Measurements from ENCODE around the gene CDKN1B. TPM values are rescaled to one million over a fixed set of nuclear protein-coding genes. Genes with fewer than 3 reads are reported as not detected.

The CDKN1B gene
- total and polyA plus RNA-seq, 2 of the 4 experiments (the other 2 are of a cell fraction): 13.9 to 17.4 TPM

DNA sequence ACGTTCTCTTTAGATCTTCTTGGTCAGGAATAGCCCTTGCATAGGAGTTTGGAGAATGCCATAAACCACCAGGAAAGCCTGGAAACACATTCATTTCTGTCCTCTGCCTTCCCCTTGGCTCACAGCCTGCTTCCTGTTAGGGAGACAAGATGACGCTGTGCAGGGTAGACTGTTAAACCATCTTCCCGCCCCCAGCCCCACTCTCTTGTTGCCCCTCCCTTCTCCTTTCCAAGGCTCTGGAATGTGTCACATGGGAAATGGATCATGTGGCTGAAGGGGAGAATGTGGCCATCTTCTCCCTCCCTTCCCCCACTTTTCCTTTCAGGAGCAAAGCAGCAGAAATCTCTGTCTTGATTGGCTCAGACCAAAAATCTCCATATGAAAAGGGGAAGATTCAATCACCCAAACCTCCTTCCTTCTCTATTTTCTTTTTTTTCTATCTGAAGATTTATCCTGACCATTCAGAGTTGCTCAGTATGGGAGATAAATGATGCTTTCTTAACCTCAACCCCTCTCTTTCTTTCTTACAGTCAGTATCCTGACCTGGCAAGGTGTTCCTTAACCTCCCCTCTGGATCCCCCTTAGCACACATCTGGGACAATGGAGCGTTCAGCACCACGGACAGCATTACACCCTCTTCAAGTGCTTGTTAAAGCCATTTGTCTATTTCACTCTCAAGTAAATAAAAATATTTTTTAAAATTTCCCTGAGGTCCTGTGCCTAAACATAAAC lies 32.6 kb upstream of the CDKN1B start:
- H2BK120ac ChIP-seq (ENCODE audit: low read depth, low read length): no peak overlapping the region
- H3K79me1 ChIP-seq (ENCODE audit: low read depth in 1 of 2, low read length in 2 of 2): no peaks in the 10 kb centered on the region
- no peak overlapping the region for H2AFZ ChIP-seq (replicated peaks; ENCODE audit: low read length, poor library complexity)
- H3K36me3 ChIP-seq (ENCODE audit: control insufficient read depth, insufficient read depth, low read length): no peaks in the 10 kb centered on the region
- no TSS peak for BruUV-seq (replicated peaks)
- dilution Hi-C loops (cut with HindIII; ENCODE audit: low sequenced_read_pairs, unreplicated experiment) (no loop called here), intact Hi-C loops (cut with micrococcal nuclease) (no loop called here), in situ Hi-C loops (cut with MboI; ENCODE audit: low sequenced_read_pairs) (no loop called here)
- H2BK5ac ChIP-seq (ENCODE audit: low read depth, low read length, poor library complexity, severe bottlenecking): no peak overlapping the region
- ATAC-seq (ENCODE audit: low read depth) (peak; percentile 64), DNase-seq (peak; percentile 53)
- CTCF ChIA-PET: no interaction called here
- H3K9me3 ChIP-seq (ENCODE audit: control insufficient read depth, insufficient read depth, low read length): no peaks in the 10 kb centered on the region
- H3K56ac ChIP-seq (ENCODE audit: extremely low read depth, insufficient read depth, low read length): no peak overlapping the region
- POLR2A ChIA-PET (ENCODE audit: unreplicated experiment): no interaction called here
- H3K4ac ChIP-seq (ENCODE audit: low read depth, low read length): no peak overlapping the region
- WGBS, 2 experiments (ENCODE audit: extremely low coverage in 2 of 2, insufficient read length in 1 of 2): 0% methylated on average over 3 of the region's 5 CpGs; no CpG with 5 or more reads in 1 of the 2 experiments
- H4K8ac ChIP-seq (ENCODE audit: low read depth in 2 of 2, low read length in 2 of 2): no peak overlapping the region
- no peak overlapping the region for H3K4me3 ChIP-seq (ENCODE audit: insufficient read depth, low read depth, low read length)
- no peaks in the 10 kb centered on the region for H3K4me1 ChIP-seq (ENCODE audit: control insufficient read depth, insufficient read depth, low read length)
- no peak overlapping the region for H2AK5ac ChIP-seq (ENCODE audit: low read depth, low read length)
- H3K23ac ChIP-seq (ENCODE audit: low read depth, low read length): no peak overlapping the region
- H2AK9ac ChIP-seq (replicated peaks; ENCODE audit: low read depth, low read length, poor library complexity): no peak overlapping the region
- H3K9me1 ChIP-seq (ENCODE audit: insufficient read depth, low read length): no peaks in the 10 kb centered on the region
- H3K14ac ChIP-seq (replicated peaks; ENCODE audit: low read depth, low read length): no peak overlapping the region
- H3K27me3 ChIP-seq (ENCODE audit: control insufficient read depth, insufficient read depth, low read length): peaks cover 12% of the 10 kb centered on the region
- no peak overlapping the region for H3K9ac ChIP-seq (ENCODE audit: low read depth, low read length)
- no peaks in the 10 kb centered on the region for H4K20me1 ChIP-seq (ENCODE audit: insufficient read depth, low read length)
- no peak for TF ChIP-seq BHLHE40 (IDR thresholded peaks at IDR 0.05; ENCODE audit: low read depth, low read length)
- TF ChIP-seq, protein P1, sequence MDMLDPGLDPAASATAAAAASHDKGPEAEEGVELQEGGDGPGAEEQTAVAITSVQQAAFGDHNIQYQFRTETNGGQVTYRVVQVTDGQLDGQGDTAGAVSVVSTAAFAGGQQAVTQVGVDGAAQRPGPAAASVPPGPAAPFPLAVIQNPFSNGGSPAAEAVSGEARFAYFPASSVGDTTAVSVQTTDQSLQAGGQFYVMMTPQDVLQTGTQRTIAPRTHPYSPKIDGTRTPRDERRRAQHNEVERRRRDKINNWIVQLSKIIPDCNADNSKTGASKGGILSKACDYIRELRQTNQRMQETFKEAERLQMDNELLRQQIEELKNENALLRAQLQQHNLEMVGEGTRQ (IDR thresholded peaks at IDR 0.05; ENCODE audit: low read depth, low read length): no peak
- no peak overlapping the region for H4K5ac ChIP-seq (ENCODE audit: low read depth, low read length)
- no peak overlapping the region for H2BK20ac ChIP-seq (ENCODE audit: low read depth, low read length)
- no peak overlapping the region for H3K27ac ChIP-seq (ENCODE audit: insufficient read depth, low read length)
- no peak overlapping the region for H3K4me2 ChIP-seq (ENCODE audit: low read depth, low read length)
- no peak overlapping the region for H3K18ac ChIP-seq (ENCODE audit: low read depth, low read length)
- H4K91ac ChIP-seq (ENCODE audit: insufficient read depth, low read depth, low read length): no peak overlapping the region
- no peak overlapping the region for H2BK15ac ChIP-seq (ENCODE audit: low read depth, low read length)
